HCT116 (cell line): ENCODE data around the gene ADAMTS4.

Source experiments
- POLR2A ChIP-seq: IDR thresholded peaks from 2 replicates; pipeline ENCODE4 v1.7.0; 2011; ENCODE audit warnings: borderline replicate concordance; ENCODE audit not compliant: insufficient read depth, insufficient read length; ENCODE audit errors: extremely low read depth
- RAD21 ChIP-seq: IDR thresholded peaks from 2 replicates; pipeline ENCODE4 v1.6.1; 2012; ENCODE audit warnings: low read depth, mild to moderate bottlenecking
- TF ChIP-seq, protein P1 (sequence below), 3 experiments: fragments of 200-600 bp in 1 of 3; sonication (generic) in 1 of 3; IDR thresholded peaks in 2 of 3; conservative IDR thresholded peaks in 1 of 3; 2 replicates each; pipeline ENCODE4 v1.5.1; 2012 to 2017; ENCODE audit warnings: low read depth in 2 of 3, low read length in 2 of 3, antibody characterized with exemption in 1 of 3, borderline replicate concordance in 1 of 3, control low read depth in 1 of 3, mild to moderate bottlenecking in 1 of 3, mixed read lengths in 1 of 3, mixed run types in 1 of 3, moderate library complexity in 1 of 3; ENCODE audit not compliant: insufficient read depth in 1 of 3

GRCh38 chr1:161185282-161185682 lies 13.6 kb downstream of the ADAMTS4 start:
- TF ChIP-seq, protein P1, sequence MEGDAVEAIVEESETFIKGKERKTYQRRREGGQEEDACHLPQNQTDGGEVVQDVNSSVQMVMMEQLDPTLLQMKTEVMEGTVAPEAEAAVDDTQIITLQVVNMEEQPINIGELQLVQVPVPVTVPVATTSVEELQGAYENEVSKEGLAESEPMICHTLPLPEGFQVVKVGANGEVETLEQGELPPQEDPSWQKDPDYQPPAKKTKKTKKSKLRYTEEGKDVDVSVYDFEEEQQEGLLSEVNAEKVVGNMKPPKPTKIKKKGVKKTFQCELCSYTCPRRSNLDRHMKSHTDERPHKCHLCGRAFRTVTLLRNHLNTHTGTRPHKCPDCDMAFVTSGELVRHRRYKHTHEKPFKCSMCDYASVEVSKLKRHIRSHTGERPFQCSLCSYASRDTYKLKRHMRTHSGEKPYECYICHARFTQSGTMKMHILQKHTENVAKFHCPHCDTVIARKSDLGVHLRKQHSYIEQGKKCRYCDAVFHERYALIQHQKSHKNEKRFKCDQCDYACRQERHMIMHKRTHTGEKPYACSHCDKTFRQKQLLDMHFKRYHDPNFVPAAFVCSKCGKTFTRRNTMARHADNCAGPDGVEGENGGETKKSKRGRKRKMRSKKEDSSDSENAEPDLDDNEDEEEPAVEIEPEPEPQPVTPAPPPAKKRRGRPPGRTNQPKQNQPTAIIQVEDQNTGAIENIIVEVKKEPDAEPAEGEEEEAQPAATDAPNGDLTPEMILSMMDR (IDR thresholded peaks at IDR 0.05 in 2 of 3, conservative IDR thresholded peaks at IDR 0.05 in 1 of 3; ENCODE audit: borderline replicate concordance in 1 of 3, insufficient read depth in 1 of 3, low read depth in 2 of 3, low read length in 2 of 3) = no peak
- TF ChIP-seq RAD21 = no peak
- TF ChIP-seq POLR2A = no peak
